ENCODE results near the gene TMEM158.
A peak's percentile ranks its signal among the peaks of the same experiment; 100 is the strongest.

Gene TMEM158

GRCh38 chr3:45185052-45185451 lies 41.0 kb downstream of the TMEM158 start:
- DNase-seq (ENCODE audit: low read depth), result no peak
- TF ChIP-seq, protein P1, sequence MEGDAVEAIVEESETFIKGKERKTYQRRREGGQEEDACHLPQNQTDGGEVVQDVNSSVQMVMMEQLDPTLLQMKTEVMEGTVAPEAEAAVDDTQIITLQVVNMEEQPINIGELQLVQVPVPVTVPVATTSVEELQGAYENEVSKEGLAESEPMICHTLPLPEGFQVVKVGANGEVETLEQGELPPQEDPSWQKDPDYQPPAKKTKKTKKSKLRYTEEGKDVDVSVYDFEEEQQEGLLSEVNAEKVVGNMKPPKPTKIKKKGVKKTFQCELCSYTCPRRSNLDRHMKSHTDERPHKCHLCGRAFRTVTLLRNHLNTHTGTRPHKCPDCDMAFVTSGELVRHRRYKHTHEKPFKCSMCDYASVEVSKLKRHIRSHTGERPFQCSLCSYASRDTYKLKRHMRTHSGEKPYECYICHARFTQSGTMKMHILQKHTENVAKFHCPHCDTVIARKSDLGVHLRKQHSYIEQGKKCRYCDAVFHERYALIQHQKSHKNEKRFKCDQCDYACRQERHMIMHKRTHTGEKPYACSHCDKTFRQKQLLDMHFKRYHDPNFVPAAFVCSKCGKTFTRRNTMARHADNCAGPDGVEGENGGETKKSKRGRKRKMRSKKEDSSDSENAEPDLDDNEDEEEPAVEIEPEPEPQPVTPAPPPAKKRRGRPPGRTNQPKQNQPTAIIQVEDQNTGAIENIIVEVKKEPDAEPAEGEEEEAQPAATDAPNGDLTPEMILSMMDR (IDR thresholded peaks at IDR 0.05; ENCODE audit: control insufficient read depth, extremely low read depth, insufficient read depth), result no peak
- H3K4me3 ChIP-seq (ENCODE audit: low read depth, low read length), result no peak overlapping the region

DNA sequence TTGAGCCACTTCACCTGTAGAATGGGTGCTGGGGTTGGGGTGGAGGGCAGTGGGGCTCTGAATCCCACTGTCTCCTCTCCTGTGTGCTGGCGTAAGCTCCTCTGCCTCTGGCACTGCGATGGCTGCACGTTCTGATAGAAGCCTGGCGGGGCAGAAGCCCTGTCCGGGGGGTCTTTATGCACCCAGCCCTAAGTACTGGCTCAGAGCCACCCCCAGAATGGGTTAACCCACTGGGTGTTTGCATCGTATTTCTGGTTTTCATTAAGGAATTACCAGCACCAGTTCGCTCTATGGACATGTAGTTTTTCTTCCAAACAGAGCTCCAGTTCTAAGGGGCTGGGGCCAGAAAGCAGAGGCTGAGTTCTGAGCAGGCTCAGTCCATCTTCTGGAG lies 42.2 kb downstream of the TMEM158 start:
- TF ChIP-seq, protein P1 (IDR thresholded peaks at IDR 0.05; ENCODE audit: control insufficient read depth, extremely low read depth, insufficient read depth), result no peak
- DNase-seq (ENCODE audit: low read depth), result no peak
- no peak overlapping the region for H3K4me3 ChIP-seq (ENCODE audit: low read depth, low read length)

- no peak overlapping the region for H3K4me3 ChIP-seq (ENCODE audit: low read depth, low read length)
- DNase-seq (ENCODE audit: low read depth), result peak; percentile 42
- TF ChIP-seq, protein P1 (IDR thresholded peaks at IDR 0.05; ENCODE audit: control insufficient read depth, extremely low read depth, insufficient read depth), result no peak
Observed at GRCh38 chr3:45182915-45183871, 42.9 kb downstream of the TMEM158 start.

GRCh38 chr3:45181496-45181895 lies 44.6 kb downstream of the TMEM158 start:
- TF ChIP-seq, protein P1 (IDR thresholded peaks at IDR 0.05; ENCODE audit: control insufficient read depth, extremely low read depth, insufficient read depth), result no peak
- no peak overlapping the region for H3K4me3 ChIP-seq (ENCODE audit: low read depth, low read length)
- DNase-seq (ENCODE audit: low read depth), result no peak

DNA sequence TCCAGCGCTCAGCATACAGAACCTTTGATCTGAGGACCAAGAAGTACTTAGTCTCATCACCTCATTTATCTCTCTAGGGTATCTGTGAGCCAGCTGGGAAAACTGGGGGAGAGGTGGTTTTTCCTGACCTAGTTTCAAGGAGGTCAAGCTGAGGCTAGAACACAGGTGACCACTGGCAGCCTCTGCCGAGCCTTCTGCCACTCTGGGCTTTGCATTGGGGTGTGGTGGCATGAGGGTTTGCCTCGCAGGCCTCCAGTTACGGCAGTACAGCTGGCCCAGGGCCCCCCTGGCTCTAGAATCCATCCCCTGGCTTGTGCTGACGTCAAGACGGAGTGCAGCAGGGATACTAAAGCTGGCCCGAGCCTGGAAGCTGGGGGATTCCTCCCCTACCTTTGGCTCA lies 45.2 kb downstream of the TMEM158 start:
- TF ChIP-seq, protein P1 (IDR thresholded peaks at IDR 0.05; ENCODE audit: control insufficient read depth, extremely low read depth, insufficient read depth), result no peak
- no peak overlapping the region for H3K4me3 ChIP-seq (ENCODE audit: low read depth, low read length)
- no peak for DNase-seq (ENCODE audit: low read depth)

GRCh38 chr3:45180051-45180450 lies 46.0 kb downstream of the TMEM158 start:
- no peak overlapping the region for H3K4me3 ChIP-seq (ENCODE audit: low read depth, low read length)
- no peak for DNase-seq (ENCODE audit: low read depth)
- TF ChIP-seq, protein P1 (IDR thresholded peaks at IDR 0.05; ENCODE audit: control insufficient read depth, extremely low read depth, insufficient read depth), result no peak

Measured in LNCaP clone FGC (cell line).